HepG2 (cell line): ENCODE data around the gene SMC6. TPM values are rescaled to one million over a fixed set of nuclear protein-coding genes. Genes with fewer than 3 reads are reported as not detected.
A peak's percentile ranks its signal among the peaks of the same experiment; 100 is the strongest.

Experiments
- CENPT ChIP-seq: sonication (generic); formaldehyde crosslinking; IDR thresholded peaks from 2 replicates; pipeline ENCODE4 v1.8.0; 2022; ENCODE audit warnings: low read depth, mild to moderate bottlenecking, moderate library complexity, missing genetic modification reagents
- E2F2 ChIP-seq: sonication (generic); formaldehyde crosslinking; IDR thresholded peaks from 2 replicates; pipeline ENCODE4 v1.4.0; 2020; ENCODE audit warnings: missing genetic modification reagents, borderline replicate concordance
- EP300 ChIP-seq, 3 experiments: sonication (generic) in 1 of 3; formaldehyde crosslinking in 1 of 3; IDR thresholded peaks; 2 replicates each; pipeline versions ENCODE4 v1.5.1 to v1.6.1; 2011 to 2020; ENCODE audit warnings: low read depth in 2 of 3, low read length in 2 of 3, borderline replicate concordance in 1 of 3, improper control_type of control experiment in 1 of 3, mild to moderate bottlenecking in 1 of 3, missing genetic modification reagents in 1 of 3, moderate library complexity in 1 of 3
- FOXM1 ChIP-seq: sonication (generic); formaldehyde crosslinking; IDR thresholded peaks from 2 replicates; pipeline ENCODE4 v1.5.0; 2020; ENCODE audit warnings: missing genetic modification reagents
- IRF2 ChIP-seq: IDR thresholded peaks from 2 replicates; pipeline ENCODE4 v1.6.1; 2018; ENCODE audit warnings: missing genetic modification reagents, missing compliant biosample characterization
- LCORL ChIP-seq, 2 experiments: fragments of 450-650 bp in 1 of 2; sonication (generic) in 1 of 2; formaldehyde crosslinking in 1 of 2; IDR thresholded peaks; 2 replicates each; pipeline versions ENCODE4 v1.5.0 to v1.6.1; 2017 to 2020; ENCODE audit warnings: antibody characterized with exemption in 1 of 2, missing genetic modification reagents in 1 of 2
- MATR3 ChIP-seq: sonication (generic); formaldehyde crosslinking; IDR thresholded peaks from 2 replicates; pipeline ENCODE4 v1.4.0; 2020; ENCODE audit warnings: missing genetic modification reagents
- MXD4 ChIP-seq: IDR thresholded peaks from 2 replicates; pipeline ENCODE4 v1.6.1; 2016; ENCODE audit warnings: mild to moderate bottlenecking, missing biosample characterization, missing genetic modification reagents
- NFE2 ChIP-seq: sonication (generic); formaldehyde crosslinking; IDR thresholded peaks from 2 replicates; pipeline ENCODE4 v1.4.0; 2020; ENCODE audit warnings: missing genetic modification reagents
- ZBTB21 ChIP-seq: sonication (generic); formaldehyde crosslinking; IDR thresholded peaks from 2 replicates; pipeline ENCODE4 v1.4.0; 2020; ENCODE audit warnings: missing genetic modification reagents
- ZC3H4 ChIP-seq: sonication (generic); formaldehyde crosslinking; IDR thresholded peaks from 2 replicates; pipeline ENCODE4 v1.4.0; 2020; ENCODE audit warnings: missing genetic modification reagents, borderline replicate concordance
- ZNF263 ChIP-seq: sonication (generic); formaldehyde crosslinking; IDR thresholded peaks from 2 replicates; pipeline ENCODE4 v1.4.0; 2020; ENCODE audit warnings: missing genetic modification reagents
- ZNF329 ChIP-seq: sonication (generic); formaldehyde crosslinking; IDR thresholded peaks from 2 replicates; pipeline ENCODE4 v1.9.0; 2021; ENCODE audit warnings: low read depth, mild to moderate bottlenecking, missing genetic modification reagents
- ZNF609 ChIP-seq: sonication (generic); formaldehyde crosslinking; IDR thresholded peaks from 2 replicates; pipeline ENCODE4 v1.4.0; 2020; ENCODE audit warnings: mild to moderate bottlenecking, missing genetic modification reagents, borderline replicate concordance
- ZNF619 ChIP-seq: sonication (generic); formaldehyde crosslinking; IDR thresholded peaks from 2 replicates; pipeline ENCODE4 v1.4.0; 2020; ENCODE audit warnings: mild to moderate bottlenecking, missing genetic modification reagents
- polyA plus RNA-seq, 8 experiments: library from polyadenylated mRNA; depleted of rRNA in 3 of 8; stranded (reverse) in 7 of 8; unstranded in 1 of 8; fragments of >200 nt; fragmentation: Illumina TruSeq in 4 of 8; extraction: Trizol in 4 of 8; gene quantifications; 2 replicates each; pipeline versions ENCODE4 v1.2.1 to v1.2.3, GENCODE V29; 2011 to 2016; ENCODE audit warnings: low read depth in 4 of 8, missing spikeins in 1 of 8, mixed read lengths in 1 of 8; ENCODE audit not compliant: insufficient read depth in 1 of 8
- total RNA-seq, 5 experiments: library from RNA; depleted of rRNA; stranded (reverse); fragments of >200 nt; fragmentation: Illumina TruSeq; extraction: Trizol; gene quantifications; 2 replicates each; pipeline ENCODE4 v1.2.3, GENCODE V29; 2016; ENCODE audit warnings: low read depth in 1 of 5

The SMC6 gene
- total and polyA plus RNA-seq, 2 of the 13 experiments (the other 11 are each of a cell fraction or from before 2014, with no cell fraction given) = 18.9 to 55.3 TPM

GRCh38 chr2:17753803-17754663, at the start of gene SMC6, which contains the start of gene GEN1 (continued):
- TF ChIP-seq ZNF609 (CRISPR knock-in tag) (no peak), MATR3 (no peak), FOXM1 (CRISPR knock-in tag) (no peak), E2F2 (CRISPR knock-in tag) (no peak), ZNF263 (no peak; the same call in 1 of the 2 replicates), EP300 (IDR thresholded peaks at IDR 0.05; ENCODE audit: low read depth in 2 of 2, low read length in 2 of 2) (peak in 1 of 2 experiments; percentile 16; a peak in 1 of 4 replicates), EP300 (CRISPR knock-in tag; IDR thresholded peaks at IDR 0.05; ENCODE audit: borderline replicate concordance) (no peak), ZC3H4 (no peak), IRF2 (CRISPR knock-in tag) (0 out of 2 replicates have a peak, but pooled peaks have one; percentile 18), LCORL (IDR thresholded peaks at IDR 0.05) (no peak), LCORL (CRISPR knock-in tag; IDR thresholded peaks at IDR 0.05) (no peak; the same call in 1 of the 2 replicates), ZNF619 (CRISPR knock-in tag) (no peak), ZNF329 (CRISPR knock-in tag) (no peak), NFE2 (no peak), MXD4 (CRISPR knock-in tag) (0 out of 2 replicates have a peak, but pooled peaks have one; percentile 9), ZBTB21 (no peak; the same call in 1 of the 2 replicates), CENPT (no peak)
